GM21529 (cell line): ENCODE measurements around the gene DBN1.
"Not testable (repeated sequence)": the region's sequence is repeated elsewhere in the genome, so short reads cannot be mapped to it uniquely, and the experiment has no call there.

Experiments
- ATAC-seq: cut with Tn5 transposase; IDR thresholded peaks from one replicate; pipeline ENCODE4 v1.9.1; 2021; ENCODE audit not compliant: unreplicated experiment

DBN1 gene

DNA sequence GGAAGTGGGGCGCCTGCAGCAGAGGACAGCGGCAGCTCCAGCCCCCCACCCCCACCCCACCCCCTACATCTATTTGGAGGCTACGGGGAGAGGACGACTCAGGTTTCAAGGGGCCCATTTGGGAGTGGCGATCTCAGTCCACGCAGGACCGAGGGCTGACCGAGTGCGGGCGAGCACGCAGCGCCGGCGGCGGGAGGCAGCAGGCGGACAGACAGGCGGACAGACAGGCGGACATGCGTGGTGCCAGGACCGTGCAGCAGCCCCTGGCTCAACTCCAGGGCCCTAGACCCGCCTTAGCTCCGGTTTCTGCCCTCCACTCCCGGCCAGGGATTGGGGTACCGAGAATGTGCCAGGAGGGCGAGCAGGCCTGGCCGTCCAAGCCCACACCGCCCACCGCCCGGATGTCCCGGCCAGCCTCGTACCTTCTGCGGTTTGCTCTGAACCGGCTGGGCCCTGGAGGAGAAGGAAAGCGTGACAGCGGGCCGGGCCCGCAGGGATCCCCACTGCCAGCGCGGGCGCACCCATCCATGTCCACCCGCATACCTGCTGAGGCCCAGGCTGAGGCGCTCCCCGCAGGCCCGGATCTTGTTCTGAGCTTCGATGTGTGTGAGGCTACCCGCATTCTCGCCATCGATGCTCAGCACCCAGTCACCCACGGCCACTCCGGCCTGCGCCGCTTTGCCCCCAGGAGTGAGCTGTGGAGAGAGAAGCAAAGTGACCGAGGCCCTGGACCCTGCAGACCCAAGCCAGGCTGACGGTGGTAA is 18.7 kb upstream of the DBN1 start:
- no peak for ATAC-seq

GRCh38 chr5:177491429-177491945 is 18.1 kb upstream of the DBN1 start:
- no peak for ATAC-seq

DNA sequence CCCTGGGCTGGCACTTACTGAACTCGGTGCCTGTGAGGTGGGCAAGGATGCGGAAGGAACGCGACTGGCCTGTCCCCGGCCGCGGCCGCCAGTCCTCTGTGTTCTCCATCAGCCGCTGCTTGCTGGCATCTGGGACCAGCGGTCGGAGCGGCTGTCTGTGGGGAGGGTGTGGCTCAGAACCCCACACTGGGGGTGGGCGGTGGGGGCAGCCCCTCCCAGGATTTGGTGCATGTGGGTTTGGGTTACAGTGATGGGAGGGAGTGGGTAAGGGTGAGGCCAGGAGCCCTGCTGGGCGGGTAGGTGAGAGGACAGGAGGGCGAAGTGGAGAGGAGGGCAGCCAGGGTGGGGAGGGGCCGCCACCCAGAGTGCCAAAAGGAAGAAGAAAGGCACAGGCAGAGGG is 17.6 kb upstream of the DBN1 start:
- ATAC-seq = no peak

GRCh38 chr5:177490311-177490991 is 17.0 kb upstream of the DBN1 start:
- ATAC-seq = no peak

- ATAC-seq = no peak
Observed at GRCh38 chr5:177489119-177489716, 15.8 kb upstream of the DBN1 start.

DNA sequence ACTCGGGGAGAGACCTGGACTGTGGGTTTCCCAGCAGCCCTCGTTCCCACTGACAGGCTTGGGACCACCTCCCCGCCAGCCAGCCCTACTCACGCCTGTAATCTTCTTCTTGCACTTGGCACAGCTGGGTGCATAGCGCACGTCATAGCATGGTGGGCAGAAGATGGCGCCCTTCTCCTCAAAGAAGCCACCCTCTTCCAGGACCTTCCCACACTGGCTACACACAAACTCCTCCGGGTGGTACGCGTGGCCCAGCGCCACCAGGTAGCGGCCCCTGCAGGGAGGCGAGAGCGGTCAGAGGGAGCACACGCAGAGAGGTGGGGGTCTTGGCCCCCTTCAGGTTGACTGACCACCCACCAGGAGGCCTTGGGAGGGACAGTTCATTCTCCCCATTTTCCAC is 14.5 kb upstream of the DBN1 start:
- no peak for ATAC-seq

- ATAC-seq = no peak
Observed at GRCh38 chr5:177487144-177487543, 13.7 kb upstream of the DBN1 start.

DNA sequence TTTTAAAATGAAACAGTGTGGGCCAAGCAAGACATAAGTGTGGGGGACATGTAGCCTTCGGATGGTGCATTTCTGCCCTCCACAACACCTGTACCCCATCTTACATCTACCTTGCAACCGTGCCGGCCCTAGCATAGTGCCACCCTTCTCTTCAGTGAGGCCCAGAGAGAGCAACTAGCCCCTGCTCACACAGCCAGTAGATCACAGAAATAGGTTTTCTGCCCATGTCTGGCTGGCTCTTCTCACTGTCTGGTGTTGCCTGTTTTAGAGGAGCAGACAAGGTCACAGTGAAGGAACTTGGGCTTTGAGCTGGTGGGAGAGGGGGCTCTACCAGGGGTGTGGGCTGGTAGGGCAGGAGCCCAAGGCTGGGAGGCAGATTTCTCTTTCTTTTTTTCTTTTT is 12.8 kb upstream of the DBN1 start:
- ATAC-seq = no peak

- ATAC-seq = not testable (repeated sequence)
Observed at GRCh38 chr5:177485753-177486152, 12.3 kb upstream of the DBN1 start.

GRCh38 chr5:177484902-177485549 is 11.6 kb upstream of the DBN1 start:
- no peak for ATAC-seq

DNA sequence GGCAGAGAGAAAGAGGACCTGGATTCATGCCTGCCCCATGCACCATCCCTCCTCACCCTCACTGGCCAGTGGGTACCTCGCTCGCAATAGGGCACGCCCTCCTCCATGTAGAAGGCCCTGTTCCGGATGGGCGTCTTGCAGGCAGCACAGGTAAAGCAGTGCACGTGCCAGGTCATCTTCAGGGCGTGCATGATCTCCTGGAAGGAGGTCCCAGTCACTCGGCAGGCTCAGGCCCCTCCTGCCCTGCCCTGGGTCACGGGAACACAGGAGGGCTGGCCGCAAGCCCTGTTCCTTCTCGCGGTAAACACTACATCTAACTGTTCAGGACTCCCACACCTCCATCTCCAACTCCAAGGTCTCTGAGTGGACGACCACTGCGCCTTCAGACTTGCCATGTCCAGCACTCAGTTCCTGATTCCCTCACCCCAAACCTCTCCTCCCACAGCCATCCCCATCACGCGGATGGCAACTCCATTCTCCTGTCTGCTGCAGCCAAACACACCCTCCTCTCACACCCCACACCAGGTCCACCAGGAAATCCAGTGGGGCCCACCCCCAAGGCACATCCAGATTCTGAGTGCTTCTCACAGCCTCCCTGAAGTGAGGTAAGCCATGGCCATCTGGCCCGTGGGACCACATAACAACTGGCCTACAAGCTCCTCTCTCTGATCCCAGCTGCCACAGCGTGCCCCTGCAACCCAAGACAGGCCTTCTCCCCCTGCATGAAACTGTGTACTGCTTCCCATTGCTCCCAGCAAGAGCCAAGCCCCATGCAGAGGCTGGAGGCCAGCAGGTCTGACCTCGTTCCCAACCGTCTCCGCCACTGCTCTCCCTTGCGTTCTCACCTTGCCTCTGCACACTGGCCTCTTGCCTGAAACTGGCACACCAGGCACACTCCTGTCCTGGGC is 10.8 kb upstream of the DBN1 start:
- ATAC-seq = no peak

DNA sequence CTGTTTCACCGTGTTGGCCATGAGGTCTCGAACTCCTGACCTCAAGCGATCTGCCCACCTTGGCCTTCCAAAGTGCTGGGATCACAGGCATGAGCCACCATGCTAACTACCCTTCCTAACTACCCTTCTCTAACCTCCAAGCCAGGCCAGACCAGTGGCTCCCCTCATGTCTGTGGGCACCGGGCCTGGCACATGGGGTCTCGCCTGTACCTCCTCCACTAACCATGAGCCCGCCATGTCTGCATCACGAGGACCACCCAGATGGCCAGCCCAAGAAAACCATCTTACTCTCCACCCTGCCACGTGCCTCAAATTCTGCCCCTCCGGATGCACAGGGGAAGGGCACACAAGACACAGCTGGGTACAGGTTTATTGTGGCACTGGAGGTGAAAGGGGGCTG is 9.6 kb upstream of the DBN1 start:
- ATAC-seq = no peak

DNA sequence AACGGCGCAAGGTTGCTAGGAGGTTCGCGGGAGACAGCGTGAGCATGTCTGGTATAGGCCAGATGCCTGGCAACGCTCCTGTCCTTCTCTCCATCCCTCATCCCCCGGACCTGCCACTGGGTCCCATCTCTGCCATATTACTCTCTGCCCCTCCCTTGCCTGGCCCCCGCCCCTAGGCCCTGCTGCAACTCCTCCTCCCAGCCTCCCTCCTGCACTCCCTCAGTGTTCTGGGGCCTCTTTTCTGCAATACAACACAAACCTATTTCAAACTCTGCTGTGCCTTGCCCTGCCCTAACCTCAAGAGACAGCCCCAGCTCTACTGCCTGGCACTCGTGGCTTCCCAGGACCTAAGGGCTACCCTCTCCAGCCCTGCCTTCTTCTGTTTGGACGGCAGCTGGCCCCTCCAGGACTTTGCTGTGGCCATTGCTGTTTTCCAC is 8.9 kb upstream of the DBN1 start:
- ATAC-seq = no peak

DNA sequence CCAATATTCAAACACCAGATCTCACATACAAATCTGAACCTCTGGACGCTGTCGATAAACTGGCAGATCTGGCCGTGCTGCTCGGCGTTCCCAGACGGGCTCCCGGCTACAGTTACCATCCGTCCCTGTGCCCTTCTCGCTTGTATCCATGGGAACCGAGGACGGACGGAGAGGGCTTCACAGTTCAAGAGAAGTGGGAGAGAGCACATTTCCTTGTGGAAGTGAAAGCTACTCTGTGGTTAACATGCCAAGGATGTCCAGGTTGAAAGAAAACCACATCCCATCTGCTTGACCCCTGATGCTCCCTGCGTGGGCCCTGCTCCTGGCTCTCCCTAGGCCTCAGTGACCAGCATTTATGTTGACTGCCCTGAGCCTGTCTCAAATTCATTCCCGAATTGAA is 6.3 kb upstream of the DBN1 start:
- no peak for ATAC-seq

DNA sequence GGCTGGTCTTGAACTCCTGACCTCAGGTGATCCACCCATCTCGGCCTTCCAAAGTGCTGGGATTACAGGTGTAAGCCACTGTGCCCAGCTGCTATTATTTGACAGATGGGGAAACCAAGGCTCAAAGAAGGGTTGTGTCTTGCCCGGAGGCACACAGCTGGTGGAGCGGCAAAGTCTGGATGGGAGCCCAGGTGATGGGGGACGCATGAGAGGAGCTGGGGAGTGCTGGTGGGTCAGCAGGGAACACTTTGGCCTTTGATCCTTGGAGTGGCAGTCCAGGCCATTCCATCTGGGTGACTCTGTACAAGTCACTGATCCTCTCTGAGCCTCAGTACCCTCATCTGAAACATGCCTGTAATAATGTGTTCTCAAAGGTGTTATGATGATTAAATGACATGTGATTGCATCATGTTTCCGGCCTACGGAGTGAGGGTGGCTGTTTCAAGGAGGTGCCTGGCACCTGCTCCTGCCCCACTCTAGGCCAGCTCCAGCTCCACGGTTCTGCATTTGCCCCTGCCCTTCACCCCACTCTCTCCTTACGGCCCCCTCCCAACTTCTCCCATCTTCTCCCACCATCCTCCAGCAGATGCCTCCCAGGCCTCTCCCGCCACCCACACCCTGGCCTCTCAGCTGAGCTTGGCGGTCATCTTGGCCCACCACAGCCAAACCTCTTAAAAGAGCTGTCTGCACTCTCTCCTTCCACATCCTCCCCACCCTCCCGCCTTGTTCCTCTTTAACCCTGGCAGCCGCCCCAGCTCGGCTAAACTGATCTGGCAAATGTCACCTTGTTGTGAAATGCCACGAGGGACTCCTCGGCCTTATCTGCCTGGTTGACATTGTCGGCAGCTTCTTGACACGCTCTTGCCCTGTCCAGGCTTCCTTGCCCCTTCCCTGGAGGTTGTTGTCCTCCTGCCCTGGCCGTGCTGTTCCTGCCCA is 5.5 kb upstream of the DBN1 start:
- ATAC-seq = no peak

DNA sequence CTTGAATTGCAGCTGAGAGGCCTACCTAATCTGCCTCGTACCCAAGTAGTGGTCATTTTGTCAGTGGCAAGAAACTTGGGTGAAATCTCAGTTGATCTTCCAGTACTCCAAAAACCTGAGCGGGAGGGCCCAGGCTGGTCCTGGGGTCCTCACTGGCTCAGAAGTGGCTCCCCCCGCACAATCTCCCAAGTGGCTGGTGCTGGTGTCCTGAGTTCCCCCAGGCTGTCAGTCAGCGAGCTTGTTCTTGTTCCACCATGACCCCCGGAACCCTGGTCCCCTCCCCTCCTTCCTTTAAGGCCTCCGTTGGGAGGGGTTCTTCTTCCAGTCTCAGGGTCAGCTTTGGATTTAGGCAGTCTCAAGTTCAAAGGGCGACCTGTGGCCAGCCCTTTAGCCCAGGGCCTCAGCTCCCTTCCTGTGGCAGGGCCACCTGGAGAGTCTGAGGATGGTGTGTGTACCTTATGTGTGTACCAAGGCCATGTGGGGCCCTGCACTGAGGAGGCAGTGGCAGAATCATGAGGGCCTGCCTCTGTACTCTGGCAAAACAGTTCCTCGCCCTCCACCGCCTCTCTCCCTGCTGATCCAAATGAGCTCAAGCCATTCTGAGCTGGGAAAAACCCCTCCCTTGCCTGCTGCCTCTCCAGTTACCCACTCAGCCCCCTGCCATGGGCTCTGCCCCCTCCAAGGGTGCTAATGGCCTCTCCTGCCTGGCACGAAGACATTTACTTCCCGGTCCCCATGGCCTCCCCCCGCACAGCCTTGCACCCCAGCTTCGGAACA is 4.5 kb upstream of the DBN1 start:
- ATAC-seq = no peak

GRCh38 chr5:177476531-177477233 is 3.2 kb upstream of the DBN1 start:
- no peak for ATAC-seq
